Stimulated activated CD4-positive, alpha-beta T cell treated with anti-CD3 and anti-CD28 coated beads, Interleukin-12 subunit alpha, Interleukin-12 subunit beta, amount 100 ng/mL, for 48 hours (primary cell): ENCODE results near the gene VPS33B.
"Not testable (repeated sequence)": the region's sequence is repeated elsewhere in the genome, so short reads cannot be mapped to it uniquely, and the experiment has no call there.

Experiments used
- DNase-seq, 3 donors: peaks; one replicate each; pipeline ENCODE4 v3.0.0-alpha.2; 2020; ENCODE audit warnings: low read depth in 2 of 3, low spot score in 1 of 3

The VPS33B gene

DNA sequence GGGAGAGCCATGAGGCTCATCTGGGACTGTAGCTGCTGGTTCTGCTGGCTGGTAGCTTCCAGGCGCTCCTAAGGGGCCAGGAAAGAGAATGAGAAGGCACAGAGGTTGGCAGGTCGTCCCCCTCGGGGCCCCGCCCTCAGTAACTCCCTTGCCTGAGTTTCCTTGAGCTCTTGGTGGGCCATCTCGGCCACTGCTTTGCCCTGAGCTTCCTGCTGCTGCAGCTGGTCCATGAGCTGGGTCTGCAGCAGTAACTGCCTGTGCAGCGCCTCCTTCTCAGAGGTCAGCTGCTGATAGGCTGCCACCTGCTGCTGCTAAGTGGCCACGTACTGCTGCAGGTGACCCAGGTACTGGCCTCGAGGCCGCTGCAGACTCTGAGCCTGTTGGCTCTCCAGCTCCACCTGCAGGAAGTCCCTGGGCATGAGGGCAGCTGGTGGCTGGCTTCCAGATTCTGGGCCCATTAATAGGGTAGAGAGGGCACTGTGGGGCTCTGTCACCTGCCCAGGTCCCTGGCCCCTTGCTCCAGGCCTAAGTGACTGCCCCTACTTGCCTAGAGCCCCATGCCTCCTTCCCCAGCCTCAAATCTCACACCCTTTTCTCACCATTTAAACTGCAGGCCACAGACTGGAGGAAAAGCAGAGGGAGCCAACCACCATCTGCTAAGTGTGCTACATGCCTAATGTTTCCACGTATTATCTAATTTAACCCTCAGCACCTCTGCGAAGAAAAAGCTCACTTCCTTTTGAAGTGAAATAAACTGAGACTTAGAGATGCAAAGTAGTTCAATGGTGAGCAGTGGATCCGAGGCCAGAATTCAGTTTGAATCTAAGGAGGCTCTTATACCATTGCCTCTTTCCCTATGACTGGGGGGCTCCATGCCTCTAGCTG lies 10.8 kb upstream of the VPS33B start:
- DNase-seq: peak; percentile 27 to 57 (median 46)

DNA sequence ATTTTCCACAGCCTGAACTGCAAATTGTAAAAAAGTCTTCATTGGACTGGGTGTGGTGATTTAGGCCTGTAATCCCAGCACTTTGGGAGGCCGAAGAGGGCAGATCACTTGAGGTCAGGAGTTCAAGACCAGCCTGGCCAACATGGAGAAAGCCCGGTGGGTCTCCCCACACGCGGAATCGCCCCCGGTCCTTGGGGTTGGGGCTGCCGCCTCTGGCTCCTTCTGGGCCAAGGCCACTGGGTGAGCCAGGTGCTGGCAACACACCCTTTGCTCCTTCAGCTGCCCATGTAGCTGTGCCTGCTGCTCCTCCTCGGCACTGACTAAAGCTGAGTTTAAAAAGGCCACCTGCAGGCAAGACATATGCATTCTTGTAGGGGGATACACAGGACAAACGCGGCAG lies 9.4 kb upstream of the VPS33B start:
- DNase-seq: no peak

DNA sequence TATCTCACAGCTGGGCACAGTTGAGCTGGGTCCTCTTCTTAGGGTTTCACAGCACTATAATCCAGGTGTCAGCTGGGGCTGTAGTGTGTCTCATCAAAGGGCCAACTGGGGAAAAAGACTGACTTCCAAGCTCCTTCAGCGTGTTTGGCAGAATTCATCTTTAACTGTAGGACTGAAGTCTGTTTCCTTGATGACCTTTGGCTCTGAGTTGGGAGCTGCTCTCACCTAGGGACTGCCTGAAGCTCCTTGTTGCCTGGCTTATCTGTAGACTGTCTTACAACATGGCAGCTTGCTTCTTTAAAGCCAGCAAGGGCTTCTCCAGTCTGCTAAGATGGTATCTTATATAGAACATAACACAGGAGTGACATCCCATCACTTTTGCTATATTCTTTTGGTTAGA lies 5.3 kb upstream of the VPS33B start:
- DNase-seq: no peak

DNA sequence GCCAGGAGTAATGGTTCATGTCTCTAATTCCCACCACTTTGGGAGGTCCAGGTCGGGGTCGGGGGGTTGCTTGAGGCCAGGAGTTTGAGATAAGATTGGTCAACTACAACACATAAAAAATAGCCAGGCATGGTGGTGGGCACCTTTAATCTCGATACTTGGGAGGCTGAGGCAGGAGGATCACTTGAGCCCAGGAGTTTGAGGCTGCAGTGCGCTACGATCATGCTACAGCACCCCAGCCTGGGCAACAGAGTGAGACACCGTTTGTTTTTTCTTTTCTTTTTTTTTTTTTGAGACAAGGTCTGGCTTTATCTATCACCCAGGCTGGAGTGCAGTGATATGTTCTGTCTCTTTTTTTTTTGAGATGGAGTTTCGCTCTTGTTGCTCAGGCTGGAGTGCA lies 1.3 kb upstream of the VPS33B start:
- no peak for DNase-seq

DNA sequence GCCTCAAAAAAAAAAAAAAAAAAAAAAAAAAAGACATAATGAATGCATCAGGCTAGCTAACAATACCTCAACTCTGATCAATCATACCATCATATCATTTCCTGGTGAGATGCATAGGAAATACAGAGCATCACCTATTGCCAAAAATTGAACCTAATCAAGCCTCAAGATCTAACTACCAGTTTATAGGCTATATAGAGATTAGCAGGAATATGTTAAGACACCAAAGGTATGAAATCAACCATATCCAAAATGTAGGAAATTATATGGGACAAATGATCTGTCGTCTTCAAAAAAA lies 387 bp upstream of the VPS33B start:
- DNase-seq: no peak

DNA sequence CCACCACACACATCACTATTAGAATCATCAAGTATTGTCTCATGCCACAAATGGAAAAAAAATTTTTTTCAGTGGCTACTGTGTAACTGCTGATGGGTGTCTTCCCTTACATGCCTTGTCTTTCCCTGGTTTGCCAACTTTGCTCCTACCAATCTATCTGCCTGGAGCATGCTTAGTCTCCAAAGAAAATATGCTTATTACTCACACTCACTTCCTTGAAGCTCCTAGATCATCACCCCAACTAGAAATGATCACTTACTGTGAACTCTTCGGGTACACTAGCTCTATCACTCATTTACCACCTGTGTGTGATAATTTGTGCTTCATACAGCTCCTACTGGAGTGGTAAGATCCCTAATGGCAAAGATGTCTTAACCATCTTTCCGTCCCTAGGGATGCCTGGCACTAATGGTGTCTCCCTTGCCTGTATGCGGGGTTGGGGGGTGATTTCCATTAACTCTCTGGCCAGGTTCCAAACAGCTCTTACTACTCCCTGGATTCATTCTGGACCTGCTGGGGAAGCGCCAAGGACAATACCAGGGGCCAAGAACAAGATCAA lies 799 bp downstream of the VPS33B start:
- DNase-seq: no peak

DNA sequence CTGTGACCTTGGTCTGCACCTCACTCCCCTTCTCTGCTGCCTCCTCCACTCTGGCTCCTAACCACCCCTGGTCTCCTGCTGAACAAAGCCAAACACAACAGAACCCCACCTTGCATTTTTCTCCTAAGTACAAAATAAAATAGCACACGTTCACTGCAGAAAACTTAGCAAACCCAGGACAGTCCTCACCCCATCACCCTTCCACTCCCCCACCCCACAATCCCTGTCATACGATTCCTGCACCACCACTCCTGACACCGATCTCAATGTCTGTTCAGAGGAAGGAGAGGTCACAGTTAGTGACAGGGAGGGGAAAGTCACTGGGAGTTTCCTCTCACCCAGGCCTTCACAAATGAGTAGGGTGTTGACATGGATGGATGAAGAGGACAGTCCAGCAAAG lies 4.2 kb downstream of the VPS33B start:
- DNase-seq: no peak

DNA sequence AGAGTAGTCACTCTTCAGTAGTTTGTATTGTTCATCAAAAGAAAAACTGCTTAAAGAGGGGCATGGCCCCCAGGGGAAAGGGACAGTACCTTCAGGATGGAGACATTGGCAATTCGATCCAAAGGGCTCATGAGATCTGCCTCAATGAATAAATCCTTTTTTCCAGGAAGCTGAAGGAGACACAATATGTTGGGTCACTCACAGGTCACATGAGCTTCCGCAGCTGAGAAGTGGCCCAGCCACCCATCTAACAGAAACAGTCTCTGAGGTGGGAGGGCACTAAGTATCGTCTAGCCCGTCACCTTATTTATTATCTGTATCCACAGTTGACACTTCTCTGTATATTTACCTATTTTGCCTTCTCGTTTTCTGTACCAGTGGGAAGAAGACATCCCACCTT lies 4.7 kb downstream of the VPS33B start:
- DNase-seq: no peak

DNA sequence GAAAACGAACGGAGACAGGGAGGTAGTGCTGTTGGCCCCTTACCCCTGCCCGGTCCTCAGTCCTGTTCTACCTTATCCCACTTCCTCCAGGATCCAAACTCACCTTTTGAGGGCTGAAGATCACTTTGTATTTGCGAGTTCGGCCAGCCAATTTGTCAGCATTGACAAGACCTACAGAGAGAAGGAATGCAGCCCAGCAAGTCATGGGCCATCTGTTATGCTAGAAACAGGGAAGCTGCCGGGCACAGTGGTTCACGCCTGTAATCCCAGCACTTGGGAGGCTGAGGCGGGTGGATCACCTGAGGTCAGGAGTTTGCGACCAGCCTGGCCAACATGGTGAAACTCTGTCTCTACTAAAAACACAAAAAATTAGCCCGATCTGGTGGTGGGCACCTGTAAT lies 8.7 kb downstream of the VPS33B start:
- not testable (repeated sequence) for DNase-seq

DNA sequence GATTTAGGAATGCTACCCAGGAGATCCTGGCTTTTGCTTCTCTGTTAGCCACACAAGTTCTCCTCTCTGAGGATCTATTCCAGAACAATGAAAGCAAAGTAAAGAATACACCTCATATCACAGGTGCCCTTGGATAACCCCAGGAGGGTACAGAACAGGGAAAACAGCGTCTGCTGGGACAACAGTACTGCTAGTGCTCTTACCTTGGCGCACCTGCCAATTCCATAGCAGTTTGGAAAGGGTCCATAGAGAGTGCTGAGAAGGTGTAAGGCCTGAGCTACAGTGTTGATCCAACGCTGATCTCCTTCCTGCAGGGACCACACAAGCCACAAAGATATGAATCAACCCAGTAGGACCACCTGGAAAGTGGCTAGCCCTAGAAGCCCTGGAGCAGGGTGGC lies 15.1 kb downstream of the VPS33B start:
- DNase-seq: no peak

DNA sequence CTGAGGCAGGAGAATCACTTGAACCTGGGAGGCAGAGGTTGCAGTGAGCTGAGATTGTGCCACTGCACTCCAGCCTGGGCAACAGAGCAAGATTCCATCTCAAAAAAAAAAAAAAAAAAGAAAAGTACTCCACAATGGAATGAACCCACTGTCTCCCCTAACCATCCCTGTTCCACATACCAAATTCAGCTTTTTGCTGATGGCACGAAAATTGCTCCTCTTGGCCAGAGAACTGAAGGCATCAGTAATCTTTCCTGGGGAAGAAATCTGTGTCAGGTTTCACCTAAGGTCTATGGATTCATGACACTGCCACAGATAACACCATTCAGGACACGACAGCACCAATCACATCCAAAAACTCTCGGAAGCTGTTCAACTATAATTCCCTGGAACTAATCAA lies 21.2 kb downstream of the VPS33B start:
- no peak for DNase-seq

DNA sequence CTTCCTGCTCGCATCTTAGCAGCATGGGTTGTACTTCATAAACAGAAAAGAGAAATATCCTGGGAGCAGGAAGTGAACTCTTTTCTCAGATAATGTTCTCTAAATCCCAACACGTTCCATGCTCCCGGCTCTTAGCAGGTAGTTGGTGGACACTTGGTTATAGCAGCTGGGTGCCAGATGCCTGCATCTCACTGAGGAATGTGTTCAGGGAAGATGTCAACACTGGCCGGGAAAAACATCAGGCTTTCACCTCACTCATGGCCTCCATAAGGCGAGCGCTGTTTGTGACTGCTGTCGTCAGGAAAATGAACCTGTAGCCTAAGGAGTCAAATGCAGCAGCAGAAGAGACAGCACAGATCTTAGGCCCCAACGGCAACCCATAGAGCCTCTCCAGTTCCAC lies 23.7 kb downstream of the VPS33B start:
- no peak for DNase-seq

DNA sequence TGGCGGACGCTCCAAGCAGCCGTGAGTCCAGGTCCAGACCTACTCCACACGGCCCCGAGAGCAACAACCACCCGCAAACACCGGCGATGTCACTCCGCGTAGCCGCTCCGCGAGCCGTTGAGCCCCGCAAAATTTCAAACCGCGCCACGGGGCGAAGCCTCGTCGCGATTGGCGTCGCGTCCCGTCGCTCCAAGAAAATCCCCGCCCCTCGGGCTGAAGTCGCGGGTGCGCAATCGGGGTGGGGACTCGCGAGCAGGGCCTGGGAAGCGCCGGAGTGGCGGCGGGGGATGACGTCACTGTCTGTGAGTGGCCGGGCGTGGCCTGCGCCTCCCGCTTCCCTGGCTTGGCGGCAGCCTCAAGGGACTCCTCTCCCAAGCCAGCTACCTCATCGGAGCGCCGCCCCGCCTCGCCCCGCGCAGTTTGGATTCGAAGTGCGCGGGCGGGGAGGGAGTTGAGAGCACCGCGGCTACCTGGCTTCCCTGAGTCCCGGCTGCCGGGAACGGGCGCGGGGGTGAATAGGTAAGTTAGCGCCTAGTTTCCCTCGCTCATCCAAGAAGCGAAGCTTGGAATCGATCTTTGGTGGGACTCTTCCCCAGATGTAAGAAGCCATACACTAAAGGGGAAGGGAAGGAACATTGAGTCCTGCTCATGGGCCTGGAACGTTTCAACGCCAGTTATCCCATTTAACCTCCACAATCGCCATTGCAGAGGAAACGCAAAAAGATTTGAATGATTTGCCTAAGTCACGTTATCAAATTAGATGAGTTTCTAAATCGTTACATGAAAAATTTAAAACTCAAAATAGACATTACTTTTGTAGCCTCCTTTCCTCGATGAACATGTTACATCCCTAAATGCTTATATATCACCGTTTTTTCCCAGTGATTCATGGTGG lies 27.7 kb downstream of the VPS33B start, which contains the start of gene PRC1:
Gene PRC1, minus strand, starts transcription at position 119 of the 895 bp plus-strand sequence. Its CDS starts 118 bp downstream, at position 1.
- DNase-seq: peak; percentile 98 to 99 (median 99)

DNA sequence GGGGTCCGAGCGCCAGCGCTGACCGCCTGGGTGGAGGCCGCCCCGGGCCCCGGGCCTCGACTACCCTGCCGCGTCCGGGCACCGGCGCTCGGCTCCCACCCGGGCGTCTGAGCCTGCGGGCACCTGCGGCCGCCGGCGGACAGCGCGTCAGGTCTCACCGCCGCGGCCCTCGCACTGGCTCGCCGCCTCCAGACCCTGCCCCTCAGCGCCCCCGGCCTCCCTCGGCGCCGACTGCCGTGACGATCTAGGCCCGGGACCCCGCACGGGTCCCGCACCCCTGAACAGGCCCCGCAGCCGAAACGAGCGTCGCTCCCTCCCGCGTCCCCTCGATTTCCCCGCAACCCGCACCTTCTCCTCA lies 28.4 kb downstream of the VPS33B start:
- DNase-seq: no peak

DNA sequence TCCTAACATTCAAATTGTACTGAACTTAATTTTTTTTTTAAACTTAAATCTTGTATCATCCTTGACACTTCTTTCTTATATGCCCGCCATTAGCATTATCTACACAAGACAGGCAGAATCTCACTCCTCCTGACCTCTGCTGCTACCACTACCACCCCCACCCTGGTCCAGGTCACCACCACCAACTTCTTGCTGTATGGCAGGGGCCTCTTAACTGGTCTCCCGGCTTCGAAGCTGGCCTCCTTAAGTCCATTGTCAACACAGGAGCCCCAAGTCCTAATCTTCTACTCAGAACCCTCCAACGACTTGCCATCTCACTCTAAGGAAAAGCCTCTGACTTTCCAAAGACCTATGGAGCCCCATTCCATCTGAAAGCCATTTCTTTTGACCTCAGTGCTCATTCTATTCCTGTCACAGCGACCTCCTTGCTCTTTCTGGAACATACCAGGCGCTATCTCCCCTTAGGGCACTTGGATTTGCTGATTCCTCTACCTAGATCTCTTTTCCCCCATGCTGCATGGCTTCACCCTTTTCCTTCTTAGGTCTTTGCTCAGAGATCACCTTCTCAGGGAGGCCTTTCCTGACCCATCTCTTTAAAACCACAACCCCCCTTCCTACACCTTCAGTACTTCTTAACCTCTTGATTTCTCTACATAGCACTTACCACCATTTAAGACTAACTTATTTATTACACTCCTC lies 30.7 kb downstream of the VPS33B start:
- no peak for DNase-seq

DNA sequence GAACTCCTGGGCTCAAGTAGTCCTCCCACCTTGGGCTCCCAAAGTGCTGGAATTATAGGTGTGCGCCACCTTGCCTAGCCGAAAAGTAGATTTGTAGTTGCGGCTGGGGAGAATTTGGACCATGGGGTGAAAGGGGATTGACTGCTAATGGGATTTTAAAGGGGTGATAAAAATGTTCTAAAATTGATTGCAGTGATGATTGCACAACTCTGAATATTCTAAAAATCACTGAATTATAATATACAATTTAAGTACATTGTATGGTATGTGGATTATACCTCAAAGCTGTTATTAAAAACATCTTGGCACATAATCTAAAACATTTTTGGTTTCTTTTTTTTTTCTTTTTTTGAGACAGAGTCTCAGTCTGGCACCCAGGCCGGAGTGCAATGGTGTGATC lies 31.9 kb downstream of the VPS33B start:
- DNase-seq: no peak

DNA sequence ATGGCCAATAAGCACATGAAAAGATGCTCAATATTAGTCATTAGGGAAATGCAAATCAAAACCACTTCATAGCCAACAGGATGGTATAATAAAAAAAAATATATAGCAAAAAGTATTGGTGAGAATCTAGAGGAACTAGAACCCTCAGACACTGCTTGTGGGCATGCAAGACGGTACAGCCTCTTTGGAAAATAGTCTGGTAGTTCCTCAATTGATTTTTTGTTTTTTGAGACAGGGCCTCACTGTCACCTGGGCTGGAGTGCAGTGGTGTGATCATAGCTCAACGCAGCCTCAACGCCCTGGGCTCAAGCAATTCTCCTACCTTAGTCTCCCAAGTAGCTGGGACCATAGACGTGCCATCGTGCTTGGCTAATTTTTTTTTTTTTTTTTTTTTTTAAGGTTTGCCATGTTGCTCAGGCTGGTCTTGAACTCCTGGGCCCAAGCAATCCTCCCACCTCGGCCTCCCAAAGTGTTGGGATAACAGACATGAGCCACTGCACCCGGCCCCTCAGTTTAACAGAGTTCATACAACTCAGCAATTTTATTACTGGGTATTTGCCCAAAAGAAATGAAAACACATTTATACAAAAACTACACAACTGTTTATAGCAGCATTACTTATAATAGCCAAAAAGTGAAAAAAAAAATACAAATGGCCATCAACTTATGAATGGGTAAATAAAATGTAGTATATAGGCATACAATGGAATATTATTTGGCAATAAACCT lies 33.2 kb downstream of the VPS33B start:
- DNase-seq: no peak

DNA sequence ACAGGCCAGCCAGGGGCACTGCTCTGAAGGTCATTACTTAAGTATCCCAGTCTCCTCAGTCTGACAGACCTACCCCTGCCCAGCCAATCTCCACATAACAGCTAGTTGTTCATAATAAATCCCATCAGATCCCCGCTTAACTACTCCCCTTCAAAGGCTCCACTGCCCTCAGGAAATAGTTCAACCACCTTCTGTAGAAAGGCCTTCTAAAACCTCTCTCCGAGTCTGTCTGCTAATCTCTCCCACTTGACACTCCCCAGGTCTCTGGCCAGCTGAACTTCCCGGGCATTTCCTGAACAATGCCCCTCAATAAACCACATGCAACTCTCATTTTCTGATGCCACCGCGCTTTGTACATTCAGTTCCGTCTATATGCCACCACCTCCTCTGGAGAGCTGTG lies 34.1 kb downstream of the VPS33B start:
- no peak for DNase-seq

DNA sequence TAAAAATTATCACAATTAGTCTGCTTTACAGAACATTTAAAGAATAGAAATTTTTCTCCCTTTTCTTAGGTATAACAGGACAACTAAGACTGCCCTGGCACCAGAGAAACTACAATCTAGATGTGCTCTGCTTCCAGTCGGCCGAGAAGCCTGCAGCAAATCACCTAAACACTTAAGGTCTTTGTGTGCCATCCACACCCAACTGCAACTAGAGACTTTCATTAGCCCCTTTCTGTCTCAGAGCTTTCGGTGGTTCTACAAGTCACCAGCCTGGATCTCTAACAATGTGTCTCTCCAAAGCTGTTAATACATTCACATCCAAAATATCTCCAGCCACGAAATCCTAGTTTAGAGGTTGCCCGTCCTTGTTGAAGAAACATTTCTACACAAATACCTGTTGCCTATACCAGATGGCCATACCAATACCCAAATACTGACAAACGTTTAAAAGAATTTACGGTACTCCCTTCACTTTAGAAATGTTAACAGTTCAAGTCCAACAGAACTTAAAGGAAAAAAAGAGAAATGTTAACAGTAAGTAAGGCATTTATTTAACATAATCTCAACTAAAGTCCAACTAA lies 34.7 kb downstream of the VPS33B start:
- DNase-seq: no peak

DNA sequence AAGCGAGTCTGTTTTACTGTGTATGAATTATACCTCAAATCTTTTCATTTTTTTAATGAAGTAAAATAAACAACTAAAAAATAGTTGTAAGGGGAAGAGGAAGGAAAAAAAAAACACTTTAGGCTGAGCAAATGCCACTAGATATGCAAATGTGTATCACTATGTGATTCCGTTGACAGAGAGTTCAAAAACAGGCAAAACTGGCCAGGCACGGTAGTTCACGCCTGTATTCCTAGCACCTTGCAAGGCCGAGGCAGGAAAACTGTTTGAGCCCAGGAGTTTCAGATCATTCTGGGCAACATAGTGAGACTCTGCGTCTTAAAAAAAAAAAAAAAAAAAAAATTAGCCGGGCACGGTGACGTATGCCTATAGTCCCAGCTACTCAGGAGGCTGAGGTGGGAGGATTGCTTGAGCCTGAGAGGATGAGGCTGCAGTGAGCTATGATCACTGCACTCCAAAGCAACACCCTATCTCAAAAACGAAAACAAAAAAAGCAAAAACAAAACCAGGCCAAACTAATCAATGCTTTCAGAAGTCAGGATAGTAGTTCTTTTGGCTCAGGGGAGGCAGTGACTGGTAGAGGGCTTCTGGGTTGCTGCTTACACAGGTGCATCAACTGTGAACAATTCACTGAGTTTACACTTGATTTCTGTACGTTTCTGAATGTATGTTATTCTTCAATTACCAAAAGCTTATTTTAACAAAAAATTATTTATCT lies 35.4 kb downstream of the VPS33B start:
- DNase-seq: no peak
